ENCODE data around the gene FBXL17. TPM values are rescaled to one million over a fixed set of nuclear protein-coding genes. Genes with fewer than 3 reads are reported as not detected.

The FBXL17 gene
- total RNA-seq, 1 experiment from 2014 or later, result 11.6 TPM

GRCh38 chr5:108083232-108083631, 298.7 kb downstream of the FBXL17 start:
- ChIA-PET POLR2A (no interaction called here), CTCF (no interaction called here)
- no peaks in the 10 kb centered on the region for H3K9me3 Mint-ChIP-seq (ENCODE audit: unreplicated experiment)
- H3K4me3 Mint-ChIP-seq (ENCODE audit: unreplicated experiment), result no peak overlapping the region
- H3K4me3 ChIP-seq (ENCODE audit: low read depth, low read length), result no peak overlapping the region
- H3K36me3 Mint-ChIP-seq (ENCODE audit: insufficient read depth, unreplicated experiment), result no peaks in the 10 kb centered on the region
- BruUV-seq (replicated peaks), result no TSS peak
- H3K27me3 ChIP-seq (replicated peaks; ENCODE audit: control insufficient read depth, insufficient read depth, low read length), result no peaks in the 10 kb centered on the region
- no peaks in the 10 kb centered on the region for H3K4me1 ChIP-seq
- H3K27me3 Mint-ChIP-seq (ENCODE audit: insufficient read depth, unreplicated experiment), result no peaks in the 10 kb centered on the region
- H3K36me3 ChIP-seq (ENCODE audit: control insufficient read depth, insufficient read depth, low read length), result no peaks in the 10 kb centered on the region
- TF ChIP-seq CTCF (IDR thresholded peaks at IDR 0.05; ENCODE audit: insufficient read depth in 1 of 2, low read depth in 1 of 2, low read length in 1 of 2, severe bottlenecking in 1 of 2, unreplicated experiment in 1 of 2), result no peak
- no peak overlapping the region for H3K27ac Mint-ChIP-seq (ENCODE audit: unreplicated experiment)
- H3K9me3 ChIP-seq, result no peaks in the 10 kb centered on the region
- H3K4me1 Mint-ChIP-seq (ENCODE audit: low read depth, unreplicated experiment), result peaks cover 4% of the 10 kb centered on the region
- DNase-seq, result no peak
- intact Hi-C loops (cut with micrococcal nuclease; ENCODE audit: unreplicated experiment), result no loop called here

- no peaks in the 10 kb centered on the region for H3K36me3 ChIP-seq (ENCODE audit: control insufficient read depth, insufficient read depth, low read length)
- intact Hi-C loops (cut with micrococcal nuclease; ENCODE audit: unreplicated experiment), result no loop called here
- BruUV-seq (replicated peaks), result no TSS peak
- no peaks in the 10 kb centered on the region for H3K9me3 Mint-ChIP-seq (ENCODE audit: unreplicated experiment)
- H3K4me1 Mint-ChIP-seq (ENCODE audit: low read depth, unreplicated experiment), result peaks cover 4% of the 10 kb centered on the region
- no peak for TF ChIP-seq CTCF (IDR thresholded peaks at IDR 0.05; ENCODE audit: insufficient read depth in 1 of 2, low read depth in 1 of 2, low read length in 1 of 2, severe bottlenecking in 1 of 2, unreplicated experiment in 1 of 2)
- POLR2A ChIA-PET, result no interaction called here
- H3K27me3 Mint-ChIP-seq (ENCODE audit: insufficient read depth, unreplicated experiment), result no peaks in the 10 kb centered on the region
- no peak overlapping the region for H3K27ac Mint-ChIP-seq (ENCODE audit: unreplicated experiment)
- H3K36me3 Mint-ChIP-seq (ENCODE audit: insufficient read depth, unreplicated experiment), result no peaks in the 10 kb centered on the region
- no peak for DNase-seq
- H3K4me1 ChIP-seq, result no peaks in the 10 kb centered on the region
- no peak overlapping the region for H3K4me3 ChIP-seq (ENCODE audit: low read depth, low read length)
- CTCF ChIA-PET, result no interaction called here
- no peaks in the 10 kb centered on the region for H3K27me3 ChIP-seq (replicated peaks; ENCODE audit: control insufficient read depth, insufficient read depth, low read length)
- H3K4me3 Mint-ChIP-seq (ENCODE audit: unreplicated experiment), result no peak overlapping the region
- no peaks in the 10 kb centered on the region for H3K9me3 ChIP-seq
Measured at GRCh38 chr5:108081707-108082106, 300.2 kb downstream of the FBXL17 start.

GRCh38 chr5:108079753-108080152, 302.1 kb downstream of the FBXL17 start:
- Histone ChIP-seq H3K36me3 (ENCODE audit: control insufficient read depth, insufficient read depth, low read length) (no peaks in the 10 kb centered on the region), H3K27me3 (replicated peaks; ENCODE audit: control insufficient read depth, insufficient read depth, low read length) (no peaks in the 10 kb centered on the region), H3K9me3 (no peaks in the 10 kb centered on the region), H3K4me3 (ENCODE audit: low read depth, low read length) (no peak overlapping the region), H3K4me1 (no peaks in the 10 kb centered on the region)
- no TSS peak for BruUV-seq (replicated peaks)
- Mint-ChIP-seq H3K4me1 (ENCODE audit: low read depth, unreplicated experiment) (no peaks in the 10 kb centered on the region), H3K36me3 (ENCODE audit: insufficient read depth, unreplicated experiment) (no peaks in the 10 kb centered on the region), H3K27ac (ENCODE audit: unreplicated experiment) (no peak overlapping the region), H3K4me3 (ENCODE audit: unreplicated experiment) (no peak overlapping the region), H3K9me3 (ENCODE audit: unreplicated experiment) (no peaks in the 10 kb centered on the region), H3K27me3 (ENCODE audit: insufficient read depth, unreplicated experiment) (no peaks in the 10 kb centered on the region)
- no peak for TF ChIP-seq CTCF (IDR thresholded peaks at IDR 0.05; ENCODE audit: insufficient read depth in 1 of 2, low read depth in 1 of 2, low read length in 1 of 2, severe bottlenecking in 1 of 2, unreplicated experiment in 1 of 2)
- ChIA-PET POLR2A (no interaction called here), CTCF (no interaction called here)
- no peak for DNase-seq
- intact Hi-C loops (cut with micrococcal nuclease; ENCODE audit: unreplicated experiment), result no loop called here

Data from Caco-2 (cell line).